HPDE6-E6E7 (cell line): Measurements from ENCODE around the gene TRMO.

Experiments used
- DNase-seq: peaks from one replicate; pipeline ENCODE4 v3.0.0; 2011; ENCODE audit warnings: missing footprints; ENCODE audit errors: extremely low spot score

Gene TRMO

GRCh38 chr9:97904725-97905124 lies 17.6 kb downstream of the TRMO start:
- no peak for DNase-seq

- no peak for DNase-seq
Observed at GRCh38 chr9:97903177-97903576, 19.1 kb downstream of the TRMO start.

DNA sequence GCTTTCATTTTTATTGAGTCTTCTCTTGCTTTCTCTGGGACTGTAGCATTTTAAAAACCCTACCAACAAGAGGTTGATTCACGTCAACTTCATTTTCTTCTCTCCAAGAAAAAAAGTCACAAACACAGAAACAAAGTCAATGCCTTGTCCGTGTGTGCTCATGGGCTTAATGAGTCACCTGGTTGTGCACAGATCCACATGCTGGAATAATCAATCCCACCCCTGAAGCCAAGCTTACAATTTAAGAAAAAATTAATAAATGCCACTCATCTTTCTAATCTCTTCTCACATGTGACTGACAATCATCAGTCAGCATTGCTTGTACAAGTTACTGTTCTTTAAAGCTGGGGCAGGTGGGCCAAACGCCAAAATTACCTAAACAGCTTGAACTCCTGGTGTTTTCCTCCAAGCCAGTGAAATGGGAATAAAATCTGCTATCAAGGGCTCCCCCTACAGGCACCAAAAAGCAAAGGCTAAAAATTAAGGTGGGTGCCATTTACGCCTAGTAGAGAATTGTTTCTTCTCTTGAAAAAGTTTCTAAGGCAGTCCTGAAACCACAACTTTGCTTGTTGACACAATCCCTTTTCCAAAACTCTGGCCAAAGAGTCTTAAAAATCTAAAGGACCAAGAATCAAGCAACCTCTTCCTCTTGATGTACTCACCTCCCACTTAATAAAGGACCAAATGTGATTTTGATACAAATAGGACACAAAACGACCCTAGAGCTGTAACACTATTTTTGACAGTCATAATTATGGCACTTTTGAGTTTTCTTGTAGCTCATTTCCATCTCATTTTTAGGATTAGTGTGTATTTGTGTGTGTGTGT lies 21.3 kb downstream of the TRMO start:
- peak; percentile 37 for DNase-seq

DNA sequence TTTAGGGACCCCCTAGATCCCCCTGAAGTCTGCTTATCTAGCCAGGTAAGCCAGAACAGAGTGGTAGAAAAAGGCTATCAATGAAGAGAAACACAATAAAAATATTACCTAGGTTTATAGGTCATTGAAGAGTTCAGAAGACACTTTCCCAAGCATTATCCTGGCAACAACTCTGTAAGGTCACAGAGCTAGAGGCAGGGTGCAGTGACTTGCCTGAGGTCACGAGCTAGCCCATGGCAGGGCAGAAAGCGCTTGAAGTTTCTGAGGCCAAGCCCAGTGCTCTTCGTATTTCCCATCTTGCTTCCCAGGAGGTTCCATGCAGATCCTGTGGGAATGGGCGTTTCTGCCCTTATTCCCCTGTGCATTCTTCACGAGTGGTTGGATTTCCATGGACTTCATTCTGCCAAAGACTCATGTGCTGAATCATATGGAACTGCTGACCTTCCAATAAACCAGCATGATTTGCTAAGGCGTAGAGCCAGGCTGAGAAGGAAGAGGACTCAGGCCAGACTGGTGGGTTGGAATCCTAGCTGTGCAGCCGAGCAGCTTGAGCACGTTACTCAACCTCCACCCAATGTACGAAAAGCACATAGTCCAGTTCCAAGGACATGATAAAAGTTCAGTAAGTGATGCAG lies 22.1 kb downstream of the TRMO start:
- DNase-seq: no peak

DNA sequence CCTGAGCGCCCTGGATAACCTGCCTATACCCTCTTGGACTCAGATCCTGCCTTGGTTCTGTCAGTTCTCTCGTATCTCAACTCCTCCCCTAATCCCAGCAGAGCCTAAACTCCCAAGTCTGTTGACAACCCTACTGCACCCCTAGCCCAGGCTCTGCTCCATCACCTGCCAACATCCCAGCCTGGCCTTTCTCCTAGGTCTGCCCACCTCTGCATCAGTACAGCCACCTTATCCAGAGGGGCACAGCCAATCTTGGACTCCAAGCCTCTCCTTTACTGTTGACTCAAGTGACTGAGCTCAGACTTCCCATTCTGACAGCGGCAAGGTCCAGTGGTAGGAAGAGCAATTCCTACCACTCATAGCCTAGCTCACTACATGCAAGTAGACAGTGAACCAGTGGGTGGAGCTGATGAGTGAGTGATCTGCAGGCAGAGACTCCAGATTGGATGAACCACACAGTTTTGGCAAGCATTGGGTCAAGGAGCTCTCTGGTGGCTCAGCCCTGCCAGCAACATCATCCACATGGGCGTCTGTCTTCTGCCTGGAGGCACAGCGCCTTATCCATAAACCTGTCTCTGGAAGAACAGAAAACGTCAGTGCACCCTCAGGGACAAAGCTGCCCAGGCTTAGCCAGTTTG lies 26.5 kb downstream of the TRMO start:
- no peak for DNase-seq

- DNase-seq: no peak
Observed at GRCh38 chr9:97895211-97895610, 27.1 kb downstream of the TRMO start.

GRCh38 chr9:97892421-97892820 lies 29.9 kb downstream of the TRMO start:
- DNase-seq: no peak

DNA sequence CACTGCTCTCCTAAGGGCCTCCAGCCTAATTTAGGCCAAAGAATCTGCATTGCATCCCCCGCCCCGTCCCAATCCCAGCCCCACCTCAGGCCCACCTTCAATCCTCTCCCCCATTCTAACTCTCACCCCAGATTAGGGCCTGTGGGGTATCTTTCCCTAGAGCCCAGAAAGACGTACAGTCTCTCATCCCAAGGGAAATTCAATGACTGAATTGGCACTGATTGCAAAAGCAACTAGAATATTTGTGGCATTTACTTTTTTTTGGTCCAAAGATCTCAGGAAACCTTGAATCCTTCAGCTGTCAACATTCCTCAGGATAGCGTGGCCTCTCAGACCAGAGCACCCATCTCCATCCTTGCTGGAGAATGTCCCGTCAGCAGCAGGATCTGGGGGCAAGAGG lies 30.6 kb downstream of the TRMO start:
- no peak for DNase-seq

GRCh38 chr9:97889941-97890887 lies 32.1 kb downstream of the TRMO start:
- DNase-seq: no peak

DNA sequence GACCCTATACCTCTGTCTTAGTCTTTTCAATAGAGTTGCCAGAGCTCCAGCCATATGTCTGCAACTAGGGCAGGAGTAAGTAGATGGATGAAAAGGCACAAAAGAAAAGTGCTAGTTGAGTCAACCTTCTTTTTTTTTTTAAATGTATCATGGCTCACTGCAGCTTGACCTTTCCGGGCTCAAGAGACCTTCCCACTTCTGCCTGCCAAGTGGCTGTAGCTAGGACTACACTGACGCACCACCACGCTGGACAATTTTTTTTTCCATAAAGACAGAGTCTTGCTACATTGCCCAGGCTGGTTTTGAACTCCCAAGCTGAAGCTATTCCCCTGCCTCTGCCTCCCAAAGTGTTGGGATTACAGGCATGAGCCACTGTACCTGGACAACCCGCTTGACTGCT lies 42.0 kb downstream of the TRMO start:
- DNase-seq: no peak

- DNase-seq: no peak
Observed at GRCh38 chr9:97876061-97876460, 46.2 kb downstream of the TRMO start.

GRCh38 chr9:97875111-97875510 lies 47.2 kb downstream of the TRMO start:
- no peak for DNase-seq

DNA sequence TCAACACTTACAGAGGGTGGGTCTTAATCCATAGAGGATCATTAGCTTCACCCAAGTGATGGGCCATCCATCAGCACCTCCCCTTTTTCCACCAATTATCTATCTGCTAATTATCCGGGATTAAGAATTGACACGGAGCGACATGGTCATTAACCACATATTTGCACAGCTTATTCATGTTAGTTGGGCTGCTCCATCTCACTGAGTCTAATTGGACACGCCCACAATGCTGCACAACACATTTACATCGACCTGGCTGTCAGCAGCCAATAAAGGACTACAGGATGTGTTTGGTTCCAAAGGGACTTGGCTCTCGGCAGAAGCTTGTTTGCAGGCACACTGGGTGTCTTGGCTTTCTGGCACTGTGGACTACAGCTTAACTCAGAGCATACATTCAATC lies 47.7 kb downstream of the TRMO start:
- DNase-seq: no peak

- DNase-seq: peak; percentile 42
Observed at GRCh38 chr9:97873882-97874281, 48.4 kb downstream of the TRMO start.

GRCh38 chr9:97873425-97873824 lies 48.9 kb downstream of the TRMO start:
- no peak for DNase-seq

GRCh38 chr9:97868859-97869258 lies 53.4 kb downstream of the TRMO start:
- DNase-seq: no peak

GRCh38 chr9:97866848-97867247 lies 55.5 kb downstream of the TRMO start:
- no peak for DNase-seq

DNA sequence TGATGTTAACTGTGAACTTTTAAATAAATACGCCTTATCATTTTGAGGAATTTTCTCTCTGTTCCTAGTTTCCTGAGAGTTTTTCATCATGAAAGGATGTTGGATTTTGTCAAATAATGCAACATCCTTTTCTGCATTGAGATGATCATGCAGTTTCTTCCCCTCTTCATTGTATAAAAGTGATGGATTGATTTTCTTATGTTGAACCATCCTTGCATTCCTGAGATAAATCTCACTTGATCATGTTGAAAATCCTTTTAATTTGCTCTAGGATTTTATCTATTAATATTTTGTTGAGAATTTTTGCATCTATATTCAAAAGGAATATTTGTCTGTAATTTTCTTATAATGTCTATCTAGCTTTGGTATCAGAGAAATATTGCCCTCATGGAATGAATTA lies 56.0 kb downstream of the TRMO start:
- no peak for DNase-seq

- DNase-seq: no peak
Observed at GRCh38 chr9:97864396-97864795, 57.9 kb downstream of the TRMO start.

DNA sequence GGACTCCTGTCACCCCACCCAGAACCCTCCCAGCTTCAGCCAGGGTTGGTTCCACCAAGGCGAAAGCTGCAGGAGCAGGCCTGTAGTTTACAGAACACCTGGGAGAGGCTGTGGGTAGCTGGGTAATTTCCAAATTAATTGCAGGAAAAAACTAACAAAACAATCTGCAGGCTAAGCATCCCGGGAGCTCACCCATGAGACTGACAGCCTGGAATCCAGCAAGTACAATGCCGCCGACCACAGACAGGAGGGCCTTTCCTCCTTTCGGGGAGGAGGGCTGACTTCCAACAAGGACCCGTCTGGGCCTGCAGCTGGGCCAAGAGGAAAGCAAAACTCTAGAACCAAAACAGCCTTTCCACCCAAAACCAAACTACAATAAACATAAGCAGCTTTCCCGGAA lies 59.0 kb downstream of the TRMO start:
- no peak for DNase-seq

GRCh38 chr9:97861148-97861475 lies 61.2 kb downstream of the TRMO start:
- no peak for DNase-seq
